Measurements from ENCODE around the gene CSNK1E.

CSNK1E gene

GRCh38 chr22:38255697-38256096, 61.5 kb downstream of the CSNK1E start:
- Histone ChIP-seq H3K79me2 (ENCODE audit: control insufficient read depth, low read length) (no peaks in the 10 kb centered on the region), H4K20me1 (ENCODE audit: control insufficient read depth, insufficient read depth, low read depth, low read length) (peaks cover 2% of the 10 kb centered on the region; the same call in 1 of the 2 replicates)
- no peak for TF ChIP-seq EZH2phosphoT487 (IDR thresholded peaks at IDR 0.05; ENCODE audit: borderline replicate concordance, low read length)
- TF ChIP-seq CTCF (IDR thresholded peaks at IDR 0.05; ENCODE audit: low read depth, low read length, poor library complexity, severe bottlenecking) = no peak

GRCh38 chr22:38251341-38251692, 65.9 kb downstream of the CSNK1E start:
- no peak overlapping the region for H3K27ac ChIP-seq (ENCODE audit: low read depth, low read length)

More at GRCh38 chr22:38255697-38256096, 61.5 kb downstream of the CSNK1E start:
- Histone ChIP-seq H3F3A (ENCODE audit: control insufficient read depth, insufficient read depth) (peaks cover 8% of the 10 kb centered on the region; the same call in 1 of the 2 replicates), H3K4me3 (ENCODE audit: low read length) (no peak overlapping the region), H3K9me3 (ENCODE audit: control insufficient read depth, insufficient read depth, low read length) (no peaks in the 10 kb centered on the region), H3K27ac (ENCODE audit: low read depth, low read length) (no peak overlapping the region), H3K4me1 (ENCODE audit: control insufficient read depth, low read length) (peaks cover 22% of the 10 kb centered on the region), H3K9me2 (replicated peaks; ENCODE audit: control insufficient read depth, low read length) (no peaks in the 10 kb centered on the region), H3K4me2 (ENCODE audit: low read length) (no peak overlapping the region), H3K36me3 (ENCODE audit: control insufficient read depth, low read length) (no peaks in the 10 kb centered on the region), H3K27me3 (ENCODE audit: control insufficient read depth, low read length) (no peaks in the 10 kb centered on the region)

GRCh38 chr22:38250643-38251340, 66.4 kb downstream of the CSNK1E start:
- H3K9me2 ChIP-seq (replicated peaks; ENCODE audit: control insufficient read depth, low read length) = no peaks in the 10 kb centered on the region
- no peaks in the 10 kb centered on the region for H3K79me2 ChIP-seq (ENCODE audit: control insufficient read depth, low read length)
- H3K27ac ChIP-seq (ENCODE audit: low read depth, low read length) = no peak overlapping the region
- H3K9me3 ChIP-seq (ENCODE audit: control insufficient read depth, insufficient read depth, low read length) = no peaks in the 10 kb centered on the region
- no peaks in the 10 kb centered on the region for H3F3A ChIP-seq (ENCODE audit: control insufficient read depth, insufficient read depth)
- no peak overlapping the region for H3K4me3 ChIP-seq (ENCODE audit: low read length)
- peaks cover 14% of the 10 kb centered on the region for H3K4me1 ChIP-seq (ENCODE audit: control insufficient read depth, low read length)
- no peaks in the 10 kb centered on the region for H3K36me3 ChIP-seq (ENCODE audit: control insufficient read depth, low read length)
- no peaks in the 10 kb centered on the region for H3K27me3 ChIP-seq (ENCODE audit: control insufficient read depth, low read length)
- TF ChIP-seq CTCF (IDR thresholded peaks at IDR 0.05; ENCODE audit: low read depth, low read length, poor library complexity, severe bottlenecking) = no peak
- TF ChIP-seq EZH2phosphoT487 (IDR thresholded peaks at IDR 0.05; ENCODE audit: borderline replicate concordance, low read length) = no peak
- no peak overlapping the region for H3K4me2 ChIP-seq (ENCODE audit: low read length)
- H4K20me1 ChIP-seq (ENCODE audit: control insufficient read depth, insufficient read depth, low read depth, low read length) = peaks cover 2% of the 10 kb centered on the region; the same call in 1 of the 2 replicates

More at GRCh38 chr22:38251341-38251692, 65.9 kb downstream of the CSNK1E start:
- Histone ChIP-seq H3F3A (ENCODE audit: control insufficient read depth, insufficient read depth) (no peaks in the 10 kb centered on the region), H4K20me1 (ENCODE audit: control insufficient read depth, insufficient read depth, low read depth, low read length) (peaks cover 2% of the 10 kb centered on the region; the same call in 1 of the 2 replicates), H3K36me3 (ENCODE audit: control insufficient read depth, low read length) (no peaks in the 10 kb centered on the region), H3K27me3 (ENCODE audit: control insufficient read depth, low read length) (no peaks in the 10 kb centered on the region), H3K9me2 (replicated peaks; ENCODE audit: control insufficient read depth, low read length) (no peaks in the 10 kb centered on the region), H3K4me3 (ENCODE audit: low read length) (no peak overlapping the region), H3K4me1 (ENCODE audit: control insufficient read depth, low read length) (peaks cover 9% of the 10 kb centered on the region), H3K4me2 (ENCODE audit: low read length) (no peak overlapping the region), H3K9me3 (ENCODE audit: control insufficient read depth, insufficient read depth, low read length) (no peaks in the 10 kb centered on the region), H3K79me2 (ENCODE audit: control insufficient read depth, low read length) (no peaks in the 10 kb centered on the region)
- no peak for TF ChIP-seq EZH2phosphoT487 (IDR thresholded peaks at IDR 0.05; ENCODE audit: borderline replicate concordance, low read length)
- TF ChIP-seq CTCF (IDR thresholded peaks at IDR 0.05; ENCODE audit: low read depth, low read length, poor library complexity, severe bottlenecking) = no peak
